Karpas-422 (cell line): ENCODE measurements around the gene RNMT. TPM values are rescaled to one million over a fixed set of nuclear protein-coding genes. Genes with fewer than 3 reads are reported as not detected.
"Not testable (repeated sequence)": the region's sequence is repeated elsewhere in the genome, so short reads cannot be mapped to it uniquely, and the experiment has no call there.

Source experiments
- DNase-seq: peaks from one replicate; pipeline ENCODE4 v3.0.0-alpha.2; 2015
- H2AFZ ChIP-seq: fragments of 200-600 bp; sonication (generic); 2 replicates; pipeline ENCODE4 v1.6.1; 2014; ENCODE audit warnings: antibody characterized with exemption, low read length, mixed read lengths
- H3K27ac ChIP-seq: fragments of 200-600 bp; sonication (generic); 2 replicates; pipeline ENCODE4 v1.5.1; 2014; ENCODE audit warnings: mild to moderate bottlenecking, low read length, moderate library complexity
- H3K27me3 ChIP-seq: fragments of 200-600 bp; sonication (generic); 2 replicates; pipeline ENCODE4 v1.6.1; 2014; ENCODE audit warnings: low read length, mixed read lengths
- H3K36me3 ChIP-seq: fragments of 200-600 bp; sonication (generic); 2 replicates; pipeline ENCODE4 v1.6.1; 2014; ENCODE audit warnings: low read length, mixed read lengths; ENCODE audit not compliant: insufficient read depth
- H3K4me1 ChIP-seq: fragments of 200-600 bp; sonication (generic); 2 replicates; pipeline ENCODE4 v1.6.1; 2014; ENCODE audit warnings: mild to moderate bottlenecking, low read length, mixed read lengths
- H3K4me2 ChIP-seq: fragments of 200-600 bp; sonication (generic); 2 replicates; pipeline ENCODE4 v1.6.1; 2014; ENCODE audit warnings: low read length, low read depth, mild to moderate bottlenecking; ENCODE audit not compliant: poor library complexity, severe bottlenecking
- H3K4me3 ChIP-seq: fragments of 200-600 bp; sonication (generic); 2 replicates; pipeline ENCODE4 v1.5.1; 2014; ENCODE audit warnings: mild to moderate bottlenecking, antibody characterized with exemption, low read length, mixed read lengths
- H3K79me2 ChIP-seq: fragments of 200-600 bp; sonication (generic); 2 replicates; pipeline ENCODE4 v1.6.1; 2014; ENCODE audit warnings: mild to moderate bottlenecking, low read length, mixed read lengths
- H3K9ac ChIP-seq: fragments of 200-600 bp; sonication (generic); 2 replicates; pipeline ENCODE4 v1.6.0; 2014; ENCODE audit warnings: low read length
- H3K9me2 ChIP-seq: fragments of 200-600 bp; sonication (generic), shearing (Covaris generic); replicated peaks from 2 replicates; pipeline ENCODE4 v1.6.0; 2014; ENCODE audit warnings: mild to moderate bottlenecking, low read length, moderate library complexity; ENCODE audit not compliant: insufficient read depth
- H3K9me3 ChIP-seq: fragments of 300-700, 200-600 bp; sonication (generic); 2 replicates; pipeline ENCODE4 v1.6.1; 2014; ENCODE audit warnings: low read length, mixed read lengths
- H4K20me1 ChIP-seq: fragments of 200-600 bp; sonication (generic); 2 replicates; pipeline ENCODE4 v1.6.1; 2014; ENCODE audit warnings: mild to moderate bottlenecking, antibody characterized with exemption, low read length, low read depth; ENCODE audit not compliant: insufficient read depth
- total RNA-seq: library from RNA; depleted of rRNA; stranded (reverse); fragments of >200 nt; shearing (Covaris generic); gene quantifications from 2 replicates; pipeline ENCODE4 v1.2.3, GENCODE V29; 2014; ENCODE audit warnings: low replicate concordance

RNMT gene
- total RNA-seq, 1 experiment from 2014 or later = 55.7 TPM

DNA sequence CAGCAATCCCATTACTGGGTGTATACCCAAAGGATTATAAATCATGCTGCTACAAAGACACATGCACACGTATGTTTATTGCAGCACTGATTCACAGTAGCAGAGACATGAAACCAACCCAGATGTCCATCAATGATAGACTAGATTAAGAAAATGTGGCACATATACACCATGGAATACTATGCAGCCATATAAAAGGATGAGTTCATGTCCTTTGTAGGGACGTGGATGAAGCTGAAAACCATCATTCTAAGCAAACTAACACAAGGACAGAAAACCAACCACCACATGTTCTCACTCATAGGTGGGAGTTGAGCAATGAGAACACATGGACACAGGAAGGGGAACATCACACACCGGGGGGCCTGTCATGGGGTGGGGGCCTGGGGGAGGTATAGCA lies 25.1 kb downstream of the RNMT start:
- not testable (repeated sequence) for H3K4me2 ChIP-seq, H3K4me1 ChIP-seq, H3K9ac ChIP-seq, H3K27ac ChIP-seq, H3K27me3 ChIP-seq, H4K20me1 ChIP-seq, H3K4me3 ChIP-seq, H3K9me2 ChIP-seq, DNase-seq, H2AFZ ChIP-seq, H3K9me3 ChIP-seq
- Histone ChIP-seq H3K36me3 (peaks cover 68% of the 10 kb centered on the region), H3K79me2 (peaks cover 12% of the 10 kb centered on the region; the same call in 1 of the 2 replicates)

DNA sequence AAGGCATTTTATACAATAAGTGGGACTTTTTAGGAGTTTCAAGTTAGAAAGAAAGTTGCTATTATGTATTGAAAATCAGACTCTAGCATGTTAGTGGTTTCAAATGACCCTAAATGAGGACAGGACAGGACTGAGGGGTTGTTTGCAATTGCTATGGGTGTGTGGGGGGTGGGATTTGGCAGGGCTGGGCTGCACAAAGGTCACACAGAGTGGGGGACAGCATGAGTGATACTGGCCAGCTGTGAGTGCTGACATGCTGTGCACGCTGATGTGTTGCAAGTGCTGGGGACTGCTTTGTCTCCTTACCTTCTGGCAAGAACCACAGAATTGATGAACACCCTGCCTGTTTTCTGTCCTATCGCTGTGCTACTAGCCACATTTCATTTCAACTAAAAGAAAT lies 29.8 kb downstream of the RNMT start:
- Histone ChIP-seq H3K4me3 (no peak overlapping the region), H3K4me2 (no peak overlapping the region), H3K36me3 (peaks cover 44% of the 10 kb centered on the region; the same call in 1 of the 2 replicates), H3K4me1 (no peaks in the 10 kb centered on the region), H3K27ac (no peak overlapping the region), H3K9ac (no peak overlapping the region), H4K20me1 (no peaks in the 10 kb centered on the region), H3K9me2 (no peaks in the 10 kb centered on the region), H3K79me2 (no peaks in the 10 kb centered on the region), H3K9me3 (no peaks in the 10 kb centered on the region), H2AFZ (no peak overlapping the region), H3K27me3 (no peaks in the 10 kb centered on the region)
- no peak for DNase-seq

DNA sequence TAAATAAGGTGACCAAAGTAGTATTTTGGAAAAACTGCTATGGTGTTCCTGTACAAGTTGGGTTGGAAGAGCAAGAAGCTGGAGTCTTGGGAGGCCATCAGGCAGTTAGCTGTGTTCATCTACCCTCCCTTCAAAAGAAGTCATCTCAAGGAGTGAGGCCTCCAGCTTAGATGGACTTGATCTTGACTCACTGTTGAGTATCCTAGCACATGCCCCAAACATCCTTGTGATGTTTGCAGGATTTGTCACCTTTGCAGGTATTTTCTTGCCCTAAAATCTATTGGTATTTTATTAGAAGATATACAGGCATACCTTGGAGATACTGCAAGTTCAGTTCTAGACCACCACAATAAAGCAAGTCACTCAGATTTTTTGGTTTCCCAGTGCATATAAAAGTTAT lies 30.2 kb downstream of the RNMT start:
- Histone ChIP-seq H3K4me2 (no peak overlapping the region), H3K36me3 (peaks cover 44% of the 10 kb centered on the region; the same call in 1 of the 2 replicates), H3K4me1 (no peaks in the 10 kb centered on the region), H2AFZ (no peak overlapping the region), H3K9ac (no peak overlapping the region), H3K79me2 (no peaks in the 10 kb centered on the region), H3K27ac (no peak overlapping the region), H3K9me3 (no peaks in the 10 kb centered on the region), H3K9me2 (no peaks in the 10 kb centered on the region), H3K4me3 (no peak overlapping the region), H4K20me1 (no peaks in the 10 kb centered on the region), H3K27me3 (no peaks in the 10 kb centered on the region)
- no peak for DNase-seq

GRCh38 chr18:13758622-13759021 lies 32.1 kb downstream of the RNMT start:
- H3K9ac ChIP-seq = no peak overlapping the region
- H3K4me3 ChIP-seq = no peak overlapping the region
- no peaks in the 10 kb centered on the region for H3K79me2 ChIP-seq
- H3K9me3 ChIP-seq = no peaks in the 10 kb centered on the region
- H4K20me1 ChIP-seq = no peaks in the 10 kb centered on the region
- H3K27me3 ChIP-seq = no peaks in the 10 kb centered on the region
- H3K9me2 ChIP-seq = no peaks in the 10 kb centered on the region
- no peak overlapping the region for H3K27ac ChIP-seq
- no peaks in the 10 kb centered on the region for H3K4me1 ChIP-seq
- H3K4me2 ChIP-seq = no peak overlapping the region
- peaks cover 35% of the 10 kb centered on the region; the same call in 1 of the 2 replicates for H3K36me3 ChIP-seq
- DNase-seq = no peak
- no peak overlapping the region for H2AFZ ChIP-seq

DNA sequence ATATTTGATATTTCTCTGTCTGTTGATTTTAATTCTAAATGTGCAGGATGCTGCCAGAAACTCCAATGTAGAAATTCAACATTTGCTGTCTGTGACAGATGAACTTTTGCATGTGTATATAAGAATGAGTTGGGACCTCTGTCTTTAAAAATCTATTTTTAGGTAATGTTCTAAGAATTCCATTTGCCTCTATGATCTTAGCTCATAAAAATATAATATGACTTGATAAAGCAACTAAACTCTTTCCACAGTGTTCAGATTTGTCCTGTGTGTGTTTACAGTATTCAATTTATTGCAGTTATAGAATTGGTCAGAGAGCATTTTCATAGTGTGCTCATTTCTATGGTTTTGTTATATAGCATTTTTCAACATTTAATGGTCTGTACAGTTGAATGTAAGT lies 33.6 kb downstream of the RNMT start:
- no peak overlapping the region for H3K9ac ChIP-seq
- H2AFZ ChIP-seq = no peak overlapping the region
- no peak overlapping the region for H3K4me2 ChIP-seq
- H3K4me1 ChIP-seq = no peaks in the 10 kb centered on the region
- H3K79me2 ChIP-seq = no peaks in the 10 kb centered on the region
- H3K9me2 ChIP-seq = no peaks in the 10 kb centered on the region
- H3K27ac ChIP-seq = no peak overlapping the region
- no peak overlapping the region for H3K4me3 ChIP-seq
- H3K9me3 ChIP-seq = no peaks in the 10 kb centered on the region
- no peaks in the 10 kb centered on the region for H3K27me3 ChIP-seq
- no peak for DNase-seq
- no peaks in the 10 kb centered on the region for H4K20me1 ChIP-seq
- H3K36me3 ChIP-seq = peaks cover 21% of the 10 kb centered on the region; the same call in 1 of the 2 replicates

DNA sequence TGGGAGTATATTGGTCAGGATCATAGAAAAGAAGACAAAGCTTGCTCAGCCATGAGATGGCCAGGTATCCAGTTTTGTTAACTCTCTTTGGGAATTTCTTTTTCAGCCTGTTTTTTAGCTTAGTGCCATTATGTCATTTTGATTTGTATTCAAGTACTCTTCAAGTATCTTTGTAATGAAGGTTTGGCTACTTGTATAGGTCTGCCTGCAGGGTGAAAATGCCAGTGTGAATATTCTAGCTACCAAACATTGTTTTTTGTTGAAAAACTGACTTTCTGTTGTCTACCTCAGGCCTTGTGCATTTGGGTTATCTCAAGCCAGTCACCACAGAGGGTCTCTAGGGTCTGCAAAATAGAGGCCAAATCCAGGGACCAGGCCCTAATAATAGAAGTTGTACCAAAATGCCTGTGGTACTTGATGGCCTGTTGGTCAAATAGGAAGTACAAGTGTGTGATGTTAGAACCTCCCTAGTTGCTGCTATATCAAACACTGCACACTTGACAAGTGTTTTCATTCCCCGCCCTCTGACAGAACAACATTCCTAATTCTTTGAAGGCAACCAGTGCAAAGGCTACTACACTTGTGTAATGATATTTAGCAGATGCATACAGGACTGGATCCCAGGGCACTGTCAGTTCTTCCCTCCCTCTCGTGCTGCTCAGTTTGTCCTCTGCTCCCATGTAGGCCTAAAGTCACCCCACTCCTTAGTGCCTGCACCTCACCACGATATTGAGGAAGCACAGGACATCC lies 36.4 kb downstream of the RNMT start:
- H3K9me3 ChIP-seq = no peaks in the 10 kb centered on the region

GRCh38 chr18:13775058-13775457 lies 48.6 kb downstream of the RNMT start:
- Histone ChIP-seq H3K27me3 (no peaks in the 10 kb centered on the region), H3K9me2 (no peaks in the 10 kb centered on the region), H2AFZ (no peak overlapping the region), H3K36me3 (no peaks in the 10 kb centered on the region), H4K20me1 (no peaks in the 10 kb centered on the region), H3K9ac (no peak overlapping the region), H3K79me2 (no peaks in the 10 kb centered on the region), H3K9me3 (no peaks in the 10 kb centered on the region), H3K4me2 (no peak overlapping the region), H3K27ac (no peak overlapping the region), H3K4me1 (peaks cover 10% of the 10 kb centered on the region), H3K4me3 (no peak overlapping the region)
- no peak for DNase-seq

More for the DNA sequence above, 36.4 kb downstream of the RNMT start:
- no peak for DNase-seq
- Histone ChIP-seq H3K9me2 (no peaks in the 10 kb centered on the region), H3K27me3 (no peaks in the 10 kb centered on the region), H3K79me2 (no peaks in the 10 kb centered on the region), H3K4me3 (no peak overlapping the region), H3K36me3 (peaks cover 15% of the 10 kb centered on the region; the same call in 1 of the 2 replicates), H3K4me1 (no peaks in the 10 kb centered on the region), H4K20me1 (no peaks in the 10 kb centered on the region), H3K27ac (no peak overlapping the region), H3K4me2 (no peak overlapping the region), H3K9ac (no peak overlapping the region), H2AFZ (no peak overlapping the region)

- H3K36me3 ChIP-seq = no peaks in the 10 kb centered on the region
- H3K9me3 ChIP-seq = peaks cover 2% of the 10 kb centered on the region; the same call in 1 of the 2 replicates
- H3K9me2 ChIP-seq = no peaks in the 10 kb centered on the region
- no peak for DNase-seq
- H3K27me3 ChIP-seq = no peaks in the 10 kb centered on the region
- H3K9ac ChIP-seq = no peak overlapping the region
- no peaks in the 10 kb centered on the region for H3K4me1 ChIP-seq
- H3K79me2 ChIP-seq = no peaks in the 10 kb centered on the region
- H3K4me3 ChIP-seq = no peak overlapping the region
- H4K20me1 ChIP-seq = no peaks in the 10 kb centered on the region
- H2AFZ ChIP-seq = no peak overlapping the region
- no peak overlapping the region for H3K27ac ChIP-seq
- no peak overlapping the region for H3K4me2 ChIP-seq
These were observed 64.7 kb downstream of the RNMT start for GRCh38 chr18:13791181-13791580.
